GM19099 (cell line): ENCODE results near the gene ZDHHC1.

Experiments used
- POLR2A ChIP-seq: IDR thresholded peaks from 3 replicates; pipeline ENCODE4 v1.6.1; 2011; ENCODE audit warnings: low read depth; ENCODE audit not compliant: insufficient read length; ENCODE audit errors: extremely low read depth

ZDHHC1 gene, protein sequence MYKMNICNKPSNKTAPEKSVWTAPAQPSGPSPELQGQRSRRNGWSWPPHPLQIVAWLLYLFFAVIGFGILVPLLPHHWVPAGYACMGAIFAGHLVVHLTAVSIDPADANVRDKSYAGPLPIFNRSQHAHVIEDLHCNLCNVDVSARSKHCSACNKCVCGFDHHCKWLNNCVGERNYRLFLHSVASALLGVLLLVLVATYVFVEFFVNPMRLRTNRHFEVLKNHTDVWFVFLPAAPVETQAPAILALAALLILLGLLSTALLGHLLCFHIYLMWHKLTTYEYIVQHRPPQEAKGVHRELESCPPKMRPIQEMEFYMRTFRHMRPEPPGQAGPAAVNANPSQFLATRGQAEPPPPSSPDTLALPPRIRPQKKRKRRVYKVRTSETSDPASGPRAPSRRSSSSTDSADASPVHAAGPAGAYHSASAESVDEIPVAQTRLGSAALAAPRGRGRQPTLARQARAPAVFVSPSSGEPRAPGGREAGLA

DNA sequence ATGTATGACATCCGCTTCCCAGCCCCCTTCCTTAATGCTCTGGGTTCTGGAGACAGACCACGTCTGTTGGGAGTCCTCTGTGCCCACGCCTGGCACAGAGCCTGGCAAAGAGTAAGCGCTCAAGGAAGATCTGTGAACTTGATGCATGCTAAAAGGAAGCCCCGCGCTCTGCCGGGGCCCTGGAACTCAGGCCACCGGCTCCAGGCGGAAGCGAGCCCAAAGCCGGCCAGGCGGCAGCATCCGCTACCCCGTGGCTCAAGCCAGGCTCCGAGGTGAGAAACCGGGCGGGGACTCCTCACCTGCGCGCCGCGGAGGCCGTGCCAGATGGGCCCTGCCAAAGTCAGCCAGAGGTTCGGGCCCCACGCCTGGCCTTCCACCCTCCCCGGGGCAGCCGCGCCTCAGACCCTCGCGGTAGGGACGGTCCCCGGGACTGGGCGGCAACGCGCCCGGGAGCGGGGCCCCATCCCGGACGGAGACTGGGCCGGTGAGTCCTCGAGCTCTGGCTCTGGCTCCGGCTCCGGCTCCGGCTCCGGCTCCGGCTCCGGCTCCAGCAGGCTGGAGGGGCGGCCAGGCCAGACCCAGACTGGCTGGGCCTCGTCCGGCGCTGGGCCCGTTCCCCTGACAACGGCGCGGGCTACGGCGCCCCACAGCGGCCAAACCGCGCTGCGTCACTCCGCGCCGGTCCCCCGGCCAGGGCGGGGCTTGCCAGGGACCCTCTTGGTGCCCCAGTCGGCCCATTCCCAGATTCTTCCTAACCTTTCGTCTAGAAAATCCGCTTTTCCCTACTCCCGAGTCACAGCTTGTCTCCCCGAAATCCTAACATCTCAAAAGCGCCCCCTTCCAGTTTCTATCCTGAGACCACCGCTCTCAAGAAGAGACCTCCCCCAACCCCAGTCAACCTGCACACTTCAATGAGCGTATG is at the start of gene ZDHHC1:
Gene ZDHHC1 (minus strand): TSS at position 606 of the 922 bp plus-strand sequence. CDS start 8,702 bp downstream, outside the sequence.
- no peak for TF ChIP-seq POLR2A

GRCh38 chr16:67464565-67464964 is 48.3 kb upstream of the ZDHHC1 start:
- no peak for TF ChIP-seq POLR2A

DNA sequence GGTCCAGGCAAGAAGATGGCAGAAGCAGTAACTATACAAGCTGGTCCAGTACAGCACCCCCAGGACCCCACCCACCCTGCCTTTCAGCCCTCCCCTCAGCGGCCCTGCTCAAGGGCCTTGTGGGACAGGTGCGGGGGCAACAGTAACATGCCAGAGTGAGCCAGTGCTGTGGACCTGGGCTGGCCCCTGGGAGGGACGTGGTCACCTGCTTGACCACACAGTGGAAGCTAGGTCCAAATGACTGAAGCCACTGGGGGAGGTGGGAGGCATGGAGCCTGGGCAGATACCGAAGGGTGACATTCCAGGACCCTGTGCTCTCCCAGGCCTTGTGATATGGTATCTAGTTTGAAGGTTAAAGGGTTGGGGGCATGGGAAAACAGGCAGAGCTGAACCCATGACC is 47.4 kb upstream of the ZDHHC1 start:
- no peak for TF ChIP-seq POLR2A

DNA sequence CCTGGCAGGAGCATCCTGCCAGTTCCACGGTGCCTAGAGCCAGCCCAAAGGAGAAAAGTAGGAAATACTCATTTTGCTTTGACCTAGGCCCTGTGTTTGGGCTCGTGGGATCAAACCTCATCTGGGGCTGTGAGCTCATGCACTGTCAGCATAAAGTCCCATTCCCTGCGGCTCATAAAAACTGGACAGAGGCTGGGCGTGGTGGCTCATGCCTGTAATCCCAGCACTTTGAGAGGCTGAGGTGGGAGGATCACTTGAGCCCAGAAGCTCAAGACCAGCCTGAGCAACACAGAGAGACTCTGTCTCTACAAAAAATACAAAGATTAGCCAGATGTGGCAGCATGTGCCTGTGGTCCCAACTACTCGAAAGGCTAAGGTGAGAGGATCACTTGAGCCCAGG is 46.8 kb upstream of the ZDHHC1 start:
- no peak for TF ChIP-seq POLR2A

DNA sequence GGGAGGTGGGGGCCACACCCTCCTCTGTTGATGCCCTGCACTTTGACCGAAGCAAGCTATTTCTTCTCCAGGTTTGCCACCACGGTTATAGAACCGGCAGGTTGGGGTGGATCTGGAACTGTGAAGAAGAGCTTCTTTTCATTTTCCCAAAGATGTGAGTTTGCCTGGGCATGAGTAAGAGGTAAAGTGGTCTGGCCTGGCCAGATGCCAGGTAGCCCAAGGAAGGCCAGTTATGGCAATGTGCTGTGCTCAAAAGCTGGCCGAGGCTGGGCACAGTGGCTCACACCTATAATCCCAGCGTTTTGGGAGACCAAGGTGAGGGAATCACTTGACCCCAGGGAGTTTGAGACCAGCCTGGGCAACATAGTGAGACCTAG is 46.0 kb upstream of the ZDHHC1 start:
- TF ChIP-seq POLR2A: no peak

- TF ChIP-seq POLR2A: no peak
Measured at GRCh38 chr16:67461600-67462278, 45.5 kb upstream of the ZDHHC1 start.

GRCh38 chr16:67460961-67461360 is 44.7 kb upstream of the ZDHHC1 start:
- TF ChIP-seq POLR2A: no peak

DNA sequence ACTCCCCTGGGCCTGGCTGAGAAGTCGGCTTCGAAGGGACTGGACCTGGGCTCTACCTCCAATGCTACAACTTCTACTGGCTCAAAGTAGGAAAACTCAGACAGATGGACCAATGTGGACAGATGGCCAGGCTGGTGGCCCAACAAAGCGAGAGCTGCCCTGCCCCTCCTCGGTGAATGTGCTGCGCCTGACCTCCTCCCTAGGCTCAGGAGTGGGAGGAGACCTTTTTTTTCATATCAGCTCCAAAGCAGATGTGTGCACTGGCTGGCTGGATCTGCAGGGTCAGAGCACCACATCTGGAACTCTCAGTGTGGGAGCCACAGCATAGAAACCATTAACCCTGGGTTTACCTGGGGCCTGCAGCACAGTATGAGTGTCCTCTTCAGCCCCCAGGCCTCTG is 43.9 kb upstream of the ZDHHC1 start:
- no peak for TF ChIP-seq POLR2A

DNA sequence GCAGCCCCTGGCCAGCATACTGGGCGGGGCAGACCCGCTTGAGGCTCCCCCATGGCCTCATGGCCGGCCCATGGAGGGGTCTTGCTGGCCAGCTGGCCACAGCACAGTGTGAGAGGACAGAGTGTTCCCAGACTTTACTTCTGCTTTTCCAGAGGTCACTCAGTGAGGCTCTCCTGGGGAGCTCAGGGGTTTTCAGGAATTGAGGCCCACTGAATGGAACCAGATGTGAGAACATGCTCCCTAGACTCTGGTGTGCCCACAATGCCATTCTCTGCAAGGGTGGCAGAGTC is 43.5 kb upstream of the ZDHHC1 start:
- no peak for TF ChIP-seq POLR2A

DNA sequence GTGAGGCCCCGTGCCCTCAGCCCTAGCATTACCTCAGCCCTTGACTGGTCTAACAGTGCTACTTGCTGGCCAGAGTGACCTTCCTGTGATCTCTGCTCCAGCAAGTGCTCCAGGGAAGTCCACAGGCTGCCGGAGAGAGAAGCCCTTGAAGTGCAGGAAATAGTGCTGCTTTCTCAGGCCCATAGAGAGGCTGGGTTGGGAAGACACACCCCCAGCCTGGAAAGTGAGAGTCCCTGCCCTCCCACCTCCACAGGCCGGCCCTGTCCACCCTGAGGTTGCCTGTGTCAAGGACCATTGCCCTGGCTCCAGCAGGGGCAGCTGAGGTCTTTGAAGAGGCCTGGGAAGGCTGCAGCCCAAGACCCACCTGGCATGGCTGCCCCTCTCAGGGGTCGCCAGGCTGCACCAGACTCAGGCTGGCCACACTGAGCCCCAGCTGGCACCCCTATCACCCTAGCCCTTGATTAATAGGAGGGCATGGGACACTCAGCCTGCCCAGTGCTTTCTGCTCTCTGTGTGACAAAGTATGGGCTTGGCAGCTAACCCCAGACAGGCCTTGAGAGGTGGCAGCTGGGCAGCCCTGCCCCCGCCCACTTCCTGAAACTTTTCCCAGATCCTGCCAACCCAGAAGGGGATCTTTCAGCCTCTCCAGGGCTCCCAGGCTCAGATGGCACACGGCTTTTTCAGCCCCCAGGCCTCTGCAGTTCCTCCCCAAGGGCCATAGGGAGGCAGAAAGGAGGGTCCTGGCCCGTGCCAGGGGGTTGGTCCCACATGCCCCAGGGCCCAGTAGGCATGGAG is 43.0 kb upstream of the ZDHHC1 start:
- TF ChIP-seq POLR2A: no peak

- TF ChIP-seq POLR2A: no peak
Measured at GRCh38 chr16:67458121-67458641, 41.9 kb upstream of the ZDHHC1 start.

DNA sequence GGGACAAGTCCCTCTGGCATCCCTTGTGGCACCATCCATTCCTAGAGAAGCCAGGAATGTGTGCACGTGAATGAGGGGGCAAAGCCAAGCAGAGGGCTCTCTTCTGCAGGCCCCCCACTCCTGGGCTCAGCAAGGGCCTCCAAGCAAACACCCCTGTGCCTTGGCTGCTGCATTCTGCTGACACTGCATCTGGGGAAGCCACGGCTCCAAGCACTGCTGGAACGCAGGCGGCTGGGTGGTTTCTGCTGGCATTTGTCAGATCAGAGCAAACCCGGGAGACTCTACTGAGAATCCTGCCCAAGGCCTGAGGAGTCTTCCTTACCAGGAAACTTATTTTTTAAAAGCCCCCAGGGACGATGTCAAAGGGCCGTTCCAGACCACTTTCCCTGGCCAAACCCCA is 41.3 kb upstream of the ZDHHC1 start:
- TF ChIP-seq POLR2A: no peak

DNA sequence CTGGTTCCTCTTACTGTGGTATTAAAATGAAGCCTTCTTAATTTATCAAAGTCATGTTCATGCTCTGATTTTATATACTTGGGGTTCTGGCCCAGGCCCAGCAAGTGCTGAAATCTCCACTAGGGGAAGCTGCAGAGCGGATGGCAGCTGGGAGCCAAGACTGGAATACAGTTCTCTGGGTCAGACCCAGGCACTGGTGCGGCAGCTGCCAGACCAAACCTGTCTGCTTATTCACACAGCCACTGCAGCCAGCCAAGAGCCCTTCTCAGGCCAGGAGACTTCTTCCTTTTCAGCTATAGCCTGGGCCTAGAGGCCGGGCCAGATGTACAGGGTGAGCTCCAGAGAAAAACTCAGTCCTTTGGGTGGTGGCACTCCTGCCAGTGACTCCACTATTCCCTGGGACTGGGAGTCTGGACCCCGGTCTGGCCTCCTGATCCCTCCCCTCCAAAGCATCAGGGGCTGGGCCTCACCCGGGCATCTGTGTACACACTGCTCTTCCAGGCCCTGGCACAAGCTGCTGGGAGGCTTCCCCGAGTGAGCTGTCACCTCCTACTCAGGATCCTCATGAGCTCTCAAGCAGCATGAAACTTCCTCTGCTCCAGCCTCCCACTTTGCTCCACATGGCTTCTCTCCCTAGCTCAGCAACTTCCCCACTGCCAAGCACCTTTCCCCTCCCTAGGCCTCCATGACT is 40.3 kb upstream of the ZDHHC1 start:
- TF ChIP-seq POLR2A: no peak

GRCh38 chr16:67454852-67455251 is 38.6 kb upstream of the ZDHHC1 start:
- no peak for TF ChIP-seq POLR2A
